Measurements from ENCODE around the gene EPHB1.

The EPHB1 gene

GRCh38 chr3:134794950-134795745 lies at the start of gene EPHB1:
Gene EPHB1, plus strand, starts transcription at chr3:134795260.
- no peak for FAIRE-seq

- FAIRE-seq, result no peak
Observed at GRCh38 chr3:134748698-134749097, 46.4 kb upstream of the EPHB1 start.

- no peak for FAIRE-seq
Observed at GRCh38 chr3:134749174-134749573, 45.9 kb upstream of the EPHB1 start.

- no peak for FAIRE-seq
Observed at GRCh38 chr3:134749802-134750553, 45.1 kb upstream of the EPHB1 start.

- FAIRE-seq, result no peak
Observed at GRCh38 chr3:134751831-134752230, 43.2 kb upstream of the EPHB1 start.

GRCh38 chr3:134752761-134753461 lies 42.1 kb upstream of the EPHB1 start:
- no peak for FAIRE-seq

GRCh38 chr3:134753999-134754742 lies 40.9 kb upstream of the EPHB1 start:
- FAIRE-seq, result no peak

GRCh38 chr3:134754768-134755559 lies 40.1 kb upstream of the EPHB1 start:
- FAIRE-seq, result no peak

- no peak for FAIRE-seq
Observed at GRCh38 chr3:134755821-134756220, 39.2 kb upstream of the EPHB1 start.

- FAIRE-seq, result no peak
Observed at GRCh38 chr3:134757549-134758069, 37.5 kb upstream of the EPHB1 start.

GRCh38 chr3:134761213-134761612 lies 33.8 kb upstream of the EPHB1 start:
- FAIRE-seq, result no peak

- no peak for FAIRE-seq
Observed at GRCh38 chr3:134762016-134762415, 33.0 kb upstream of the EPHB1 start.

- FAIRE-seq, result no peak
Observed at GRCh38 chr3:134765468-134765867, 29.6 kb upstream of the EPHB1 start.

GRCh38 chr3:134766290-134766689 lies 28.8 kb upstream of the EPHB1 start:
- no peak for FAIRE-seq

- FAIRE-seq, result no peak
Observed at GRCh38 chr3:134768116-134768515, 26.9 kb upstream of the EPHB1 start.

GRCh38 chr3:134768837-134769236 lies 26.2 kb upstream of the EPHB1 start:
- FAIRE-seq, result no peak

- no peak for FAIRE-seq
Observed at GRCh38 chr3:134769287-134769868, 25.7 kb upstream of the EPHB1 start.

GRCh38 chr3:134772011-134772410 lies 23.0 kb upstream of the EPHB1 start:
- no peak for FAIRE-seq

- FAIRE-seq, result no peak
Observed at GRCh38 chr3:134772591-134772990, 22.5 kb upstream of the EPHB1 start.

- FAIRE-seq, result no peak
Observed at GRCh38 chr3:134775831-134776230, 19.2 kb upstream of the EPHB1 start.

GRCh38 chr3:134776518-134776917 lies 18.5 kb upstream of the EPHB1 start:
- FAIRE-seq, result no peak

Measured in islet of Langerhans (tissue), 1 donor.